A204.1 (cell line): ENCODE measurements around the gene SLC7A1.

Source experiments
- FAIRE-seq: peaks from 2 replicates; lab custom pipeline; 2012; peaks lifted over from hg19 to GRCh38; lab: Jason Lieb, UNC

SLC7A1 gene

DNA sequence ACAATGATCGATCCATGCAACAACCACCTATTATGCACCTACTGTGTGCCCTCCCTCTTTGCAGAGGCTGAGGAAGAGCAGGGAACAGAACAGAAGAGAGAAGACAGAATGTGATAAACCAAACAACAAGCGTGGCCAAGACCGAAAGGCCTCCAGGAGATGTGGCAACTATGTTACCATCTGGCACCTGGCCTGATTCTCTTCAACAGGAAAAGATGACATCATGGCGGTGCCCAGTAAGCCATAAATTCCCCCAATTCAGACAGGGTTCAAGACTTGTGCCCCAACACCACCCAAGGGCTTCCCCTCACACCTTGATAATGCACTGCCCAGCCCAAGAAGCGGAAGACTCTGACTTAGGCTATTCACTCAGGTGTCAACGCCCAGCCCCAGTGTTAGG, 44.3 kb downstream of the SLC7A1 start:
- FAIRE-seq, result no peak

GRCh38 chr13:29550430-29550988, 45.0 kb downstream of the SLC7A1 start:
- FAIRE-seq, result no peak

DNA sequence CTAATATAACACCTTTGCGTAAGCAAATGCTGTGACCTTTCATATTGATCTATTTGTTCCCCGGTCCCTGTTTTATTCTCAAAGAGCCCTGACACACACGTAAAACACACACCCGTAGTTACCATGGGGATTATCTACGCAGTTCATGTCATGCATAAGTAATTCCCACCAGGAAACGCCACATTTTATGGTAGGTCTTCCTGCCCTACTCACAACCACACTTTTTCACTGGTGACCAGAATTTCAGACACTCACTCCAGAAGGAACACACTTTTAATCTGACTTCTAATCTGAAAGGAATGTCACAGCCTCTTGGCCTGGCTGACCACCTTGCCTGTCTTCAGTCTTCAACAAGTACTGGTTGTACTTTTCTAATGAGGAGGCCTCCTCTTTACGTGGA, 46.8 kb downstream of the SLC7A1 start:
- FAIRE-seq, result no peak

DNA sequence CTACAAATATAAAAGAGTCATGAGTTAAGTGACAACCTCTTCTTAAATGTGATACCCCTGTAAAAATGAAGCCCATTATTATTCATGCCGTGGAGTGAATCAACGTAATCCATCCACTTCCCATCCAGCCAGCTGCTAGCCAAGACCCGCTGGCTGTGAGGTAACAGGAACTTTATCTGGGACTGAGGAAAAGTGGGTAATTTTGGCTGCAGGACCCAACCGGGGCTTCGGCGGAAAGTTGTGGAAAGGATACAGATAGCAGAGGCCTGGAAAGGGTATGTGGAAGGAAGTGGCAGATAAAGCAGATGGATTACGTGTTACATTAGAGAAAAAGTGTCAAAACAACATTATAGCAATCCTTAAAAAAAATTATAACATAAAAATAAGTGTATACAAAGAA, 48.3 kb downstream of the SLC7A1 start:
- no peak for FAIRE-seq

DNA sequence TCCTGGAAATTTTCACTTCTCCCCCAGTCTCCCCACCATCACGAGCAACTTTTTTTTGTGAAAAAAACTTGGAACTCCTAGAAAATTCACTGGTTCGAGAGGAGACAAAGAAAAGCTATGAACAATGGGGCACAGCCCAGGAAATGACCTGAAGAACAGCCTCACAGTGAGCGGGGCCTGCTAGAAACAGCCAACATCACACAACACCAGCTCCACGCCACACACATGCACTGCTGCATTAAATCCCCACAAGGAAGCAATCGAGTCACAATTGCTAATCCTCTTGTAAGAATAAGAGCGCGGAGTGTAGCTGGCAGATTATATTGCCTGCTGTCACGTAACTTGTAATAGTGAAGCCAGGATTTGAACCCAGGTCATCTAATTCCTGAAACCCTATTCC, 48.8 kb downstream of the SLC7A1 start:
- no peak for FAIRE-seq

GRCh38 chr13:29545988-29546387, 49.5 kb downstream of the SLC7A1 start:
- FAIRE-seq, result no peak

- FAIRE-seq, result no peak
Measured at GRCh38 chr13:29543230-29544215, 52.0 kb downstream of the SLC7A1 start.

DNA sequence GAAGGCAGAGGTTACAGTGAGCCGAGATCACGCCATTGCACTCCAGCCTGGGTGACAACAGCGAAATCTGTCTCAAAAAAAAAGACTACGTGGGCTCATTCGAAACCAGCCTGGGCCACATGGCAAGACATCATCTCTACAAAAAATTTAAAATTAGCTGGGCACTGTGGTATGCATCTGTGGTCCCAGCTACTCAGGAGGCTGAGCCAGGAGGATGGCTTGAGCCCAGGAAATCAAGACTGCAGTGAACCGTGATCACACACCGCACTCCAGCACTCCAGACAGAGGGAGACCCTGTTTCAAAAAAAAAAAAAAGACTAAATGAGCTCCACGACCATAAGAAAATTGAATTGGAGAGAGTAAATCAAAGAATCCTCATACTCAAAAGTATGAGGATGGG, 53.1 kb downstream of the SLC7A1 start:
- FAIRE-seq, result no peak

GRCh38 chr13:29541400-29541799, 54.1 kb downstream of the SLC7A1 start:
- FAIRE-seq, result no peak

- no peak for FAIRE-seq
Measured at GRCh38 chr13:29540799-29541198, 54.7 kb downstream of the SLC7A1 start.

DNA sequence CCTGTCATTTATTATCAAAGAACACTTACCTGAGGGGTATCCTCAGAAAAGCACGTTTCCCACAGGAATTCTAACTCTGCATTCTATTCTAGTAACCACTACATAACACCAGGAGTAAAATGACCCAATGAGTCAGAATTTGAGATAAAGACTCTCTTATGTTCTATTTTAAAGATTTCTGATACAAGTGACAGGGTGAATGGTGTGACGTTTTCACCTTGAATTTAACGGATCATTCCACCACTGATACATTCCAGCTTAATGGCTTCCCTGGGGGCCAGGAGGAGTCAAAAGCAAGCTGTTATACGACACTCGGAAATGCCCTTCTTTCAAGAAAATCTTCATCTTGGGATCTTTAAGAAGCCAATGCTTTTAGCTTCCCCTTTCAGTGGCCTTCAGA, 55.2 kb downstream of the SLC7A1 start:
- no peak for FAIRE-seq

DNA sequence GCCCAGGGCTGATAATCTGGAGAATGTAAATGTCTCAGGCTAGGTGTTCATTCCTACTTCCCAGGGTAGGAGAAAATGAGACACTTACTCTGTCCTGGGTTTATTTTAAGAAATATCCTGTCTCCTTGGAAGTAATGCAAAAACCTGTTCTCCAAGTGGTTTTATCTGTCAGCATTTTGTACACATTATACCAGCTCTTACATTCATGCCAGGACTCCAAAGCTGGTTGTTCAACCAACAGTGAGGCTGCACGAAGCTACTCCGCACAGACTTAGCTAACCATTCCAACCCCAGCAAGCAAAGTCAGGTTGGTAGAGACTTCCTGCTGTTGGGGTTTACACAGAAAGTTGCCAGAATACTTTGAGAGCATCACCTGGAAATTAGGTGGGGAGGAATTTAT, 55.6 kb downstream of the SLC7A1 start:
- no peak for FAIRE-seq

- FAIRE-seq, result no peak
Measured at GRCh38 chr13:29538652-29539040, 56.8 kb downstream of the SLC7A1 start.

- no peak for FAIRE-seq
Measured at GRCh38 chr13:29537736-29538651, 57.5 kb downstream of the SLC7A1 start.

- no peak for FAIRE-seq
Measured at GRCh38 chr13:29536853-29537252, 58.6 kb downstream of the SLC7A1 start.

GRCh38 chr13:29535663-29536655, 59.5 kb downstream of the SLC7A1 start:
- FAIRE-seq, result no peak

DNA sequence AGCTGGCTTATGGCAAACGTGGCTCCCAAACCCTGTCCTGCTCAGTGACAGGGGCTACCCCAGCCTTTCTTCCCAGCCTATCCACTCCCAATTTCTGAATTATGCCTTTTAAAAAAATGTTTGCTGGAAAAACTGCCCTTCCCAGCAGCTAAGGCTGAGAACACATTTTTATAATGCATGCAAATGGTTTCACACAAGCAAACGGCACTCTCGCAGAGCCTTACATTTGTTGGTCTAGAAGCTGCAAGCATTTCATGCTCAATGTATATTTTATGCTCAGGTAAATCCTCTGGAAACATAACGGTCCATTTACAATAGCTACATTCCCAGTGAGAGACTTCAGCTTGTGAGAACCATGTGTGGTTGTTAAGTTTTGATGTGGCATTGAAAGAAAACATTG, 61.4 kb downstream of the SLC7A1 start:
- FAIRE-seq, result no peak

- no peak for FAIRE-seq
Measured at GRCh38 chr13:29532821-29533220, 62.7 kb downstream of the SLC7A1 start.

DNA sequence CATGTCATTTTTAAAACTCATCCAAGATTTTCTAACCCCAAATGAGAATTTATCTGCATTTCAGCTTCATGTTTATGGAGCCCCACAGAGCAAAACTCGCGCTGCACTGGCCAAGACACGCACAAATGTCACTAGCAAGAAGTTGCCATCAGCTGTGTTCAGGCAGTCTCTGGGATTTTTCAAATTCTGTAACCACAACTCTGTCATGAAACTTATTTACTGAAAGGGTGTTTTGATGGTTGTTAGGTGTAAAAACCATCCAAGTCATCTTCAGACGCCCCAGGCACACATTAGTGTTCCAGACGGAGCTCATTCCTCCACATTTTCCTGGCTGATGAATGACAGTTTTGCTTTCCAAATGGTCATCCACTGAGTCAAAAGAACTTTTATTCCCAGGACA, 63.4 kb downstream of the SLC7A1 start:
- no peak for FAIRE-seq

- no peak for FAIRE-seq
Measured at GRCh38 chr13:29530901-29531300, 64.6 kb downstream of the SLC7A1 start.

DNA sequence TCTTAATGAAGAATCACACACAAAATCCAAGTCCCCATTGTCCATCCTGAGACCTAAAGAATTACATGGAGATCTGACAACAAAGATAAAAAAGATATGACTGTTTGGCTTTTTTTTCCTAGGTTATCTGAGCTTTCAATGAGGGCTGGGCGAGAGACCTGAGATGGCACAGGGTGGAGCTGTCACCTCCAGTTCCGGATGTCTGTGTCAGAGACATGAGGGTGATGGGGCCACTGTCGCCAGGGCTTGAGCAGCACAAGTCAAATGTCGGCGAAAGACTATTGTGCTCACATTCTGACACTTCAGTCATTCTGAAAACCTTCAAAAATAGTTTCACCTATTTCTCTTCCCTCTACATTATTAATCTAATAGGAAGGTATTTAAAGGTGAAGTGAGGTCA, 65.7 kb downstream of the SLC7A1 start:
- no peak for FAIRE-seq

DNA sequence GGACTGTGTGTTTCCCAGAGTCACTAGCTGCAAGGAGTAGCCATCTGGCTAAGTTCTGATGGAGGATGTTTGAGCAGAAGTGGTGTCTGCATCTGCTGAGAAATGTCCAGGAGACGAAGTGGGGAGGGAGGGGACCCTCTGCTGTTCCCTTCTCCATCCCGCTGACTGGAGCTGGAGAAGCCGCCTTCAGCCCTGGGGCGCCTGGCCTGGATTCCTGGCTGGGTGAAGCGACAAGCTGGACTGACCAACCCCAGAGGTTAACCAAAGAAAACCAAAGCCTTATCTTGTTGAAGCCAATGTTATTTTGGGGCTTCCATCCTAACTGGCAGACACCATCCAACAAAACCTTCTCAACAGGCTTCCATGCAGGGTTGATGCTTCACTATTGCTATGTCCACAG, 67.6 kb downstream of the SLC7A1 start:
- no peak for FAIRE-seq
